CD4-positive, alpha-beta T cell (primary cell): ENCODE measurements around the gene ZNF444. TPM values are rescaled to one million over a fixed set of nuclear protein-coding genes. Genes with fewer than 3 reads are reported as not detected.
A peak's percentile ranks its signal among the peaks of the same experiment; 100 is the strongest.

Experiments
- ATAC-seq: fragments of 200-7000 bp; cut with Tn5 transposase; one replicate; pipeline ENCODE4 v1.10.0; 2022; ENCODE audit warnings: mild to moderate bottlenecking; ENCODE audit not compliant: poor library complexity
- CTCF ChIA-PET: fragments of 350-600 bp; sonication (Branson Sonifier 250); formaldehyde crosslinking; loops from one replicate; lab custom pipeline; 2021; ENCODE audit warnings: antibody characterized with exemption, inconsistent platforms; lab: Charles Lee
- POLR2A ChIA-PET: fragments of 350-600 bp; sonication (Branson Sonifier 250); formaldehyde crosslinking; loops from one replicate; lab custom pipeline; 2021; ENCODE audit warnings: antibody characterized with exemption, inconsistent platforms; lab: Charles Lee
- DNase-seq, 14 experiments: peaks; one replicate each; pipeline ENCODE4 v3.0.0-alpha.2; 2013 to 2020; ENCODE audit warnings: mixed read lengths in 2 of 14
- H3K27ac ChIP-seq, 2 donors: one replicate each; pipeline versions ENCODE4 v1.5.1 to v1.7.0; 2013; ENCODE audit warnings: low read length in 2 of 2, low read depth in 1 of 2, mild to moderate bottlenecking in 1 of 2
- H3K27me3 ChIP-seq, 2 experiments: 1 replicate in 1 of 2; 2 replicates in 1 of 2; pipeline versions ENCODE4 v1.6.1 to v1.7.0; 2013; ENCODE audit warnings: low read length in 2 of 2, control low read depth in 1 of 2, mild to moderate bottlenecking in 1 of 2, moderate library complexity in 1 of 2; ENCODE audit not compliant: insufficient read depth in 2 of 2, control insufficient read depth in 1 of 2
- H3K36me3 ChIP-seq: one replicate; pipeline ENCODE4 v1.6.1; 2013; ENCODE audit warnings: low read length, control low read depth; ENCODE audit not compliant: insufficient read depth
- H3K4me1 ChIP-seq: one replicate; pipeline ENCODE4 v1.6.1; 2013; ENCODE audit warnings: low read length, control low read depth; ENCODE audit not compliant: insufficient read depth
- H3K4me3 ChIP-seq: one replicate; pipeline ENCODE4 v1.5.1; 2013; ENCODE audit warnings: mild to moderate bottlenecking, low read length, moderate library complexity
- H3K9me3 ChIP-seq, 2 experiments: 1 replicate in 1 of 2; 2 replicates in 1 of 2; pipeline versions ENCODE4 v1.6.1 to v1.7.0; 2013; ENCODE audit warnings: low read length in 2 of 2, mild to moderate bottlenecking in 2 of 2, control low read depth in 1 of 2, moderate library complexity in 1 of 2; ENCODE audit not compliant: control insufficient read depth in 1 of 2, insufficient read depth in 1 of 2
- H3K27ac Mint-ChIP-seq: one replicate; pipeline ENCODE4 v1.8.0; 2020; ENCODE audit warnings: mixed read lengths
- H3K27me3 Mint-ChIP-seq: one replicate; pipeline ENCODE4 v1.8.0; 2021; ENCODE audit warnings: mixed read lengths
- H3K36me3 Mint-ChIP-seq: one replicate; pipeline ENCODE4 v1.8.0; 2021; ENCODE audit warnings: low read depth, mixed read lengths
- H3K4me1 Mint-ChIP-seq: one replicate; pipeline ENCODE4 v1.8.0; 2021; ENCODE audit warnings: low read depth, mixed read lengths
- H3K4me3 Mint-ChIP-seq: one replicate; pipeline ENCODE4 v1.8.0; 2020; ENCODE audit warnings: mild to moderate bottlenecking, mixed read lengths
- H3K9me3 Mint-ChIP-seq: one replicate; pipeline ENCODE4 v1.8.0; 2020; ENCODE audit warnings: mixed read lengths
- CTCF ChIP-seq: fragments of 200-600 bp; IDR thresholded peaks from one replicate; pipeline ENCODE4 v1.8.0; 2022; ENCODE audit warnings: antibody characterized with exemption, mild to moderate bottlenecking
- intact Hi-C, 2 experiments: fragments of 100-400 bp; cut with DNase I in 1 of 2; cut with micrococcal nuclease in 1 of 2; formaldehyde crosslinking; loops; one replicate each; pipeline versions ENCODE4 v1.15.1 to v1.9.0; 2023 to 2025; cut with DNase I, micrococcal nuclease
- total RNA-seq, 174 experiments: library from RNA in 2 of 174; stranded (reverse) in 2 of 174; gene quantifications; one replicate each; pipeline ENCODE4 v1.2.3 and lab custom pipeline; 2021 to 2026

ZNF444 gene
- total RNA-seq, 2 experiments from 2014 or later, result 13.5 TPM

- Histone ChIP-seq H3K27me3 (no peaks in the 10 kb centered on the region), H3K27ac (no peak overlapping the region), H3K4me1 (peaks cover 74% of the 10 kb centered on the region), H3K36me3 (peaks cover 6% of the 10 kb centered on the region), H3K9me3 (no peaks in the 10 kb centered on the region), H3K4me3 (no peak overlapping the region)
- no peak for TF ChIP-seq CTCF
- Mint-ChIP-seq H3K36me3 (peaks cover 9% of the 10 kb centered on the region), H3K4me1 (peaks cover 73% of the 10 kb centered on the region), H3K9me3 (no peaks in the 10 kb centered on the region), H3K4me3 (no peak overlapping the region), H3K27ac (no peak overlapping the region), H3K27me3 (no peaks in the 10 kb centered on the region)
- no peak for ATAC-seq
- ChIA-PET POLR2A (no interaction called here), CTCF (no interaction called here)
- DNase-seq, result no peak
- intact Hi-C loops, result loop anchor here in 1 of 2 experiments (5.0 kb wide), 1 partner anchor 33 kb away; the partner anchor contains the start of gene ZNF444
These were observed 31.9 kb upstream of the ZNF444 start for GRCh38 chr19:56109226-56109625.

GRCh38 chr19:56110515-56111448 is 30.3 kb upstream of the ZNF444 start:
- Histone ChIP-seq H3K4me1 (peaks cover 72% of the 10 kb centered on the region), H3K27ac (peak overlapping the region in 1 of 2 donors; percentile 48), H3K27me3 (no peaks in the 10 kb centered on the region), H3K36me3 (peaks cover 6% of the 10 kb centered on the region), H3K9me3 (no peaks in the 10 kb centered on the region), H3K4me3 (no peak overlapping the region)
- H3K36me3 Mint-ChIP-seq, result peaks cover 10% of the 10 kb centered on the region
- TF ChIP-seq CTCF, result no peak
- H3K4me3 Mint-ChIP-seq, result peak overlapping the region; percentile 79
- H3K27me3 Mint-ChIP-seq, result no peaks in the 10 kb centered on the region
- peak overlapping the region; percentile 91 for H3K27ac Mint-ChIP-seq
- ChIA-PET CTCF (no interaction called here), POLR2A (interaction anchor here (1.0 to 1.9 kb wide), 4 partner anchors 10 to 61 kb away, joined by 3 to 16 read pairs (median 6); partner anchors contain the start of genes ZNF444 and ZNF787)
- ATAC-seq, result no peak
- DNase-seq, result no peak
- H3K4me1 Mint-ChIP-seq, result peaks cover 69% of the 10 kb centered on the region
- H3K9me3 Mint-ChIP-seq, result no peaks in the 10 kb centered on the region
- intact Hi-C loops, result loop anchor here in 1 of 2 experiments (1.0 kb wide), 1 partner anchor 31 kb away; the partner anchor contains the start of gene ZNF444

- no peaks in the 10 kb centered on the region for H3K9me3 ChIP-seq
- peak overlapping the region; percentile 79 for H3K4me3 Mint-ChIP-seq
- ATAC-seq (peak; percentile 98), DNase-seq (peak in 9 of 14 experiments; percentile 20 to 81 (median 46))
- no peaks in the 10 kb centered on the region for H3K27me3 Mint-ChIP-seq
- ChIA-PET CTCF (no interaction called here), POLR2A (interaction anchor here (1.0 to 1.9 kb wide), 4 partner anchors 9 to 60 kb away, joined by 3 to 16 read pairs (median 6); partner anchors contain the start of genes ZNF444 and ZNF787)
- intact Hi-C loops, result loop anchor here in 1 of 2 experiments (1.0 kb wide), 1 partner anchor 30 kb away; the partner anchor contains the start of gene ZNF444
- H3K4me3 ChIP-seq, result no peak overlapping the region
- peak overlapping the region in 1 of 2 donors; percentile 48 for H3K27ac ChIP-seq
- no peaks in the 10 kb centered on the region for H3K27me3 ChIP-seq
- peak overlapping the region; percentile 91 for H3K27ac Mint-ChIP-seq
- TF ChIP-seq CTCF, result no peak
- H3K4me1 Mint-ChIP-seq, result peaks cover 64% of the 10 kb centered on the region
- peaks cover 6% of the 10 kb centered on the region for H3K36me3 ChIP-seq
- peaks cover 5% of the 10 kb centered on the region for H3K36me3 Mint-ChIP-seq
- H3K9me3 Mint-ChIP-seq, result no peaks in the 10 kb centered on the region
- peaks cover 72% of the 10 kb centered on the region for H3K4me1 ChIP-seq
These were observed 29.3 kb upstream of the ZNF444 start for GRCh38 chr19:56111601-56112312.
